KOPT-K1 (cell line): ENCODE measurements around the gene BIK.
"Not testable (repeated sequence)": the region's sequence is repeated elsewhere in the genome, so short reads cannot be mapped to it uniquely, and the experiment has no call there.

Experiments
- H3K27ac ChIP-seq: fragments of 200-600 bp; sonication (generic); 2 replicates; pipeline ENCODE4 v1.5.1; 2016; ENCODE audit warnings: antibody characterized with exemption, mild to moderate bottlenecking, low read depth, low read length; ENCODE audit not compliant: poor library complexity, severe bottlenecking
- H3K36me3 ChIP-seq: fragments of 200-600 bp; sonication (generic); 2 replicates; pipeline ENCODE4 v1.5.1; 2017; ENCODE audit warnings: antibody characterized with exemption, mild to moderate bottlenecking, low read length, moderate library complexity; ENCODE audit not compliant: insufficient read depth
- H3K9me3 ChIP-seq: fragments of 200-600 bp; sonication (generic); 2 replicates; pipeline ENCODE4 v1.5.1; 2017; ENCODE audit warnings: antibody characterized with exemption, low read length, mild to moderate bottlenecking; ENCODE audit not compliant: insufficient read depth, poor library complexity, severe bottlenecking

BIK gene

DNA sequence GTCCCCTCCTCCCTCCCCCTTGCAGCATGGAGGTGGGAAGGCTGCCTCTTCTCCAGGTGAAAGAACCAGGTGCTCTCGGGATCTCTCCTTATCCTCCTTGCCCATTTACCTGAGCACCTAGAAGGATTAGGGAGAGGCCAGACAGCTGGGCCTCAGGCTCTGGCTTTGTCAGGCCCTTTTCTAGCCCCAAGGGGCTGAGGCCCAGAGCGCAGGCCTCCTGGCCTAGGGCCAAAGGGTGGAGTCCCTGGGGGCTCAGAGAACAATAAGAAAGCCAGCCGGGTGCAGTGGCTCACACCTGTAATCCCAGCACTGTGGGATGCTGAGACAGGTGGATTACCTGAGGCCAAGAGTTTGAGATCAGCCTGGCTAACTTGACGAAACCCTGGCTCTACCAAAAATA is 16.0 kb upstream of the BIK start:
- H3K9me3 ChIP-seq, result peaks cover 12% of the 10 kb centered on the region
- H3K27ac ChIP-seq, result no peak overlapping the region
- no peaks in the 10 kb centered on the region for H3K36me3 ChIP-seq

DNA sequence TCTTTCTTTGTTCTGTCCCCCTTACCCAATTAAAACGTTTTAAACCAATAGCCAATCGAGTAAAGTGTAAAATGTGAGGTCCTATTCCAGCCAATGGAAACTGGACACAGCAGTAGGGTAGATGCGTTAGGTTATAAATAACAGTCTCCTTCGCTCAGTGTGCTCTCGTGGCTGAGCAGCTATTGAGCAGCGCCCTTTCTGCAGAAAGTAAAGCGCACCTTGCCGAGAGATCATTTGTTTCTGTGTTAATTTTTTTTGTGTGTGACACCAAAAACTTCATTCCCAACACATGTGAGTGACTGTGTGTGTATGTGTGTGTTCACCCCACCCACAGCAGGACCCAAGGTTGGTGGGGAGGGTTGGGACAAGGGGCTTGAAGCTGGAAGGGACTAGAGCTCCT is 14.1 kb upstream of the BIK start:
- H3K27ac ChIP-seq, result no peak overlapping the region
- peaks cover 12% of the 10 kb centered on the region for H3K9me3 ChIP-seq
- no peaks in the 10 kb centered on the region for H3K36me3 ChIP-seq

DNA sequence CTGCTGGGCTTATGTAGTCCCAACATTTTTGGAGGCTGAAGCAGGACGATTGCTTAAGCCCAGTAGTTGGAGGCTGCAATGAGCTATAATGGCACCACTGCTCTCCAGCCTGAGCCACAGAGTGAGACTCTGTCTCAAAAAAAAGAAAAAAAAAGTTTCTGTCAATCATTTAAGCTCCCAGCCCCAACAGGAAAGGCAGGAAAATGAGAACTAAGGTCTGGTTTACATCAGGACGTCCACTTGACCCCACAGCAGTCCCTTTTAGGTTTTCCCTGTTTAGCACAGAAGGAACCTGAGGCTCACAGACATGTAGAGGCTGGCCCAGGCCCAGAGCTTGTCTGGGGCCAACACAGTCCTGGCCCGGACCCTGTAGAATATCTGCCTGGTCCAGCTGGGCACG is 12.2 kb upstream of the BIK start:
- Histone ChIP-seq H3K9me3 (peaks cover 12% of the 10 kb centered on the region), H3K36me3 (no peaks in the 10 kb centered on the region), H3K27ac (no peak overlapping the region)

DNA sequence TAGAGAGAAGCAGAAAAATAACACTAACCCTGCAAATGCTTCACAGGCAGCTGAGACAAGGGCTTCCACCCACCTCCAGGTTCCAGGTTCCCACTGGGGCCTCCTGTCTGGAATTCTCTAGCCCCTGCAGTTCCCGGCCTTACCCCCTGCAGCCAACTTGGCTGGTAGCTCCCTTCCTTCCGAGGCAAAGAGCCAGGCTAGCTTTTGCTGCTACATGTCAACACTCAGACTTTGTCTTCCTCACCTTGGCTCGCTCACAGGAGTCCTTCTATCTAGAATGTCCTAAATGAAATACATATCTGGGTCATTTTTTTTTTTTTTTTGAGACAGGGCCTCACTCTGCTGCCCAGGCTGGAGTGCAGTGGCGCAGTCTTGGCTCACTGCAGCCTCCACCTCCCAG is 11.5 kb upstream of the BIK start:
- Histone ChIP-seq H3K36me3 (no peaks in the 10 kb centered on the region), H3K27ac (no peak overlapping the region), H3K9me3 (peaks cover 12% of the 10 kb centered on the region)

DNA sequence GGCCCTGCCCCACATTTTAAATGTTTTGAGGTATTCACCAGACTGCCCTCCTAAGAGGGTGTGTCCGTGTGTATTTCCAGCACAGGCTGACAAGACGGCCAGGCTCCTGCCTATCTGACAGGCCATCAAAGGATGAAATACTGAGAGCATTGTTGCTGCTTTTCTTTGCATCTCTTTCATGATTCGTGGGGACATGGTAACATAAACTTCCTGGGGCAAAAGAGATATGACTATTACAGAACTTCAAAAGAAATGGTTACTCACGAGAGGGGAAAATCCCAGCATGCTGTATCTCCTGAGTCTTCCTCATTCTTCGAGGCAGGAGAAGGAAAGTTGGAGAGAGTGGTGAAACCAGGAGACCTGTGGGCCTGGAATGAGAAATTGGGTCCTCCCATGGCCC is 10.3 kb upstream of the BIK start:
- Histone ChIP-seq H3K9me3 (peaks cover 12% of the 10 kb centered on the region), H3K36me3 (no peaks in the 10 kb centered on the region), H3K27ac (no peak overlapping the region)

DNA sequence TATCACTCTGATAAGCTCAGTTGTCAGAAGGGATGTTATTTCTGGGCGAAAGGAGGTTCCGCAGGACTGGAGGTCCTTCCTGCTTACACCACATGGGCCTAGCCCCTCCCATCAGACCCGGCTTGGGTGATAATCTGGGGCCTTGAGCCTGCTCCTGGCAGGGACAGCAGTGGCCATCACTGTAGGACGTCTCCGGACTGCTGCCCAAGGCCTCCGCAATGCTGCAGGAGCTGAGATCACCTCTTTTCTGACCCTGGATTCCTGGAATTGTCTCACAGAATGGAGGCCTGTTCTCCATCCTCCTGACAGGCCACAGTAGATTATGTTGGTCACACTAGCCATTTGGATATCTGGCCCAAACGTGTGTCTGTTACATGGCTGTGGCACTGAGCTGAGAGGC is 9.2 kb upstream of the BIK start:
- Histone ChIP-seq H3K27ac (peak overlapping the region; percentile 13), H3K9me3 (peaks cover 10% of the 10 kb centered on the region)

DNA sequence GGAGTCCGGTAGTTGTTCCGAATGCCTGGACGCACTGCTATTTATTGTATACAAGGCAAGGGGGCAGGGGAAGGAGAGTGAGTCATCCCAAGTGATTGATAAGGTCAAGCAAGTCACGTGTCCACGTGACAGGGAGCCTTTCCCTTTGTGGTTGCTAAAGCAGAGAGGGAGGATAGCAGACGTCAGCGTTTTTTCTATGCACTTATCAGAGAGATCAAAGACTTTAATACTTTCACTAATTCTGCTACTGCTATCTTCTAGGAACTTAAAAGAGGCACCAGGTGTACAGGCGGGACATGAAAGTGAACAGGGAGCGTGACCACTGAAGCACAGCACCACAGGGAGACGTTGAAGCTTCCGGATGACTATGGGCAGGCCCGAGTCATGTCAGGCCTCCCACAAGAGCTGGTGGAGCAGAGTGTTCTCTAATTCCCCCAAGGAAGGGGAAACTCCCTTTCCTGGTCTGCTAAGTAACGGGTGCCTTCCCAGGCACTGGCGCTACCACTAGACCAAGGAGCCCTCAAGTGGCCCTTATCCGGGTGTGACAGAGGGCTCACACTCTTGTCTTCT is 6.4 kb upstream of the BIK start:
- H3K27ac ChIP-seq, result peak overlapping the region; percentile 95
- H3K36me3 ChIP-seq, H3K9me3 ChIP-seq: not testable (repeated sequence)

More for the DNA sequence above, 9.2 kb upstream of the BIK start:
- H3K36me3 ChIP-seq, result no peaks in the 10 kb centered on the region

DNA sequence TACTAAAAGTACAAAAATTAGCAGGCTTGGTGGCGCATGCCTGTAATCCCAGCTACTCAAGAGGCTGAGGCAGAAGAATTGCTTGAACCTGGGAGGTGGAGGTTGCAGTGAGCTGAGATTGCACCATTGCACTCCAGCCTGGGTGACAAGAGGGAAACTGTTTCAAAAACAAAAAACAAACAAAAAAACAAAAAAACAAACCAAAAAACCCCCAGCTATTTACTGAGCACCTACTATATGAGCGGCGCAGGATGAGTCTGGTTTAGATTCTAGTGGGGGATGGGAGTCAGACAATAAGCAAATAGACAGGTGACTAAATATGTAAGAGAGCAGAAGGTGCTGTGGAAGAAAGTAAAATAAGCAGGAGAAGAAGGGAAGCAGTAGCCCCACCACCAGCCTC is 5.6 kb upstream of the BIK start:
- H3K27ac ChIP-seq, result peak overlapping the region; percentile 95
- not testable (repeated sequence) for H3K9me3 ChIP-seq

DNA sequence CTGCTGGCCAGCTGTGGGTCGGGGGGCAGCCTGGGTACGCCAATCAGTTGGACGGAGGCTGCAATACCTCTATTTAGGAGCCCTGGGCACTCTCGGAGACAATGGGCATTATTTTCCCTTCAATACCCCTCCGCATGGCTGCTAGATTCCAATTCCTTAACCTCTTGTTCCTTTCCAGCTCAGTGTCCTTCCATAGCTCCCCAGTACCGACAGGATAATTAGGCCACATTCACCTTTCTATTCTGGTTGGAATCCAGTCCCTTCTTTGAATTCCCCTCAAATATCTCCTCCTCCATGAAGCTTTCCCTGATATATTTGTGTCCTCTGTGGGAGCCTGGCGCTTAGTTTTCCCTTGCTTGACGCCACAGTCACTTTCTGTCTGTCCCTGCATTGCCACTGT is 4.2 kb upstream of the BIK start:
- no peaks in the 10 kb centered on the region for H3K36me3 ChIP-seq

More for the DNA sequence above, 5.6 kb upstream of the BIK start:
- not testable (repeated sequence) for H3K36me3 ChIP-seq

DNA sequence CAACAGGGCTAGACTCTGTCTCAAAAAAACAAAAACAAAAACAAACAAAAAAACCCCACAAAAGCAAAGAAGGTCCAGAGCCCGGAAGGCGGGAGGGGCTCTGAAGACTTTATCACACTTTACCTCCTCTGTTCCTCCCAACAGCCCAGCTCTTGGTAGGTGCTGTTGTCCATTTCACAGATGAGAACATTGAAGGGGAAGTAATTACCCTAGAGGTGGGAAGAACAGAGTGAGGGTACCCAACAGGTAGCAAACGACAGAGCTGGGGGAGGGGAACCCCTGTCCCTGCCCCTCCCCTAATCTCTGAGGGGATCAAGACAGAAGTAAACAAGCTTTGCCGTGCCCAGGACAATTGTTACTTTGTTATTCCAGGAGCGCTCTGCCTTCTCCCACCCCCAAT is 1.0 kb upstream of the BIK start:
- no peak overlapping the region for H3K27ac ChIP-seq
- no peaks in the 10 kb centered on the region for H3K36me3 ChIP-seq
- H3K9me3 ChIP-seq, result no peaks in the 10 kb centered on the region

More for the DNA sequence above, 4.2 kb upstream of the BIK start:
- no peaks in the 10 kb centered on the region for H3K9me3 ChIP-seq
- peak overlapping the region; percentile 32 for H3K27ac ChIP-seq

DNA sequence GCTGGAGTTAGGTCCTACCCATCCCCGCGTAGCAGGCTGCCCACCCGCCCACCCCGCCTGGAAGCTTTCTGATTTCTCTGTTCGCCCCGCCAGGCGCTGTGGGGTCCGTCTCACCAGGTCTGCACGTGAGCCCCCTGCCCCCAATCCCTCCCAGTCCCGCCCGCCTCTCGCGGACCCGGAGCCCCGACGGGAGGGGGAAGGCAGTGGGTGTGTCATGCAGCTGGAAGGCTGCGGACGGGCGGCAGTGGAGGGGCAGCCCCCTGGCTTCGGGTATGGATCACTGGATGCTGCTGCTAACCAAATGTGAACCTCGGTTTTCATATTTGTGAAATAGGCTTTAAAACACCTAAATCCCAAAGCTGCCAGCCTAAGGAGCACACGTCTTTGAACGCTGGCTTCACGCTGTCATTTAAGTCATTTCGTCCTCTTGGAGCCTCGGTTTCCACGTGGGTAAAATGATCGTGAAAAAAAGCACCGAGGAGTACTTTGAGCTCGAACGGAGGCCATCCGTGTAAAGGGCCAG is 568 bp upstream of the BIK start:
- H3K27ac ChIP-seq, result peak overlapping the region; percentile 29
- no peaks in the 10 kb centered on the region for H3K9me3 ChIP-seq
- H3K36me3 ChIP-seq, result no peaks in the 10 kb centered on the region

DNA sequence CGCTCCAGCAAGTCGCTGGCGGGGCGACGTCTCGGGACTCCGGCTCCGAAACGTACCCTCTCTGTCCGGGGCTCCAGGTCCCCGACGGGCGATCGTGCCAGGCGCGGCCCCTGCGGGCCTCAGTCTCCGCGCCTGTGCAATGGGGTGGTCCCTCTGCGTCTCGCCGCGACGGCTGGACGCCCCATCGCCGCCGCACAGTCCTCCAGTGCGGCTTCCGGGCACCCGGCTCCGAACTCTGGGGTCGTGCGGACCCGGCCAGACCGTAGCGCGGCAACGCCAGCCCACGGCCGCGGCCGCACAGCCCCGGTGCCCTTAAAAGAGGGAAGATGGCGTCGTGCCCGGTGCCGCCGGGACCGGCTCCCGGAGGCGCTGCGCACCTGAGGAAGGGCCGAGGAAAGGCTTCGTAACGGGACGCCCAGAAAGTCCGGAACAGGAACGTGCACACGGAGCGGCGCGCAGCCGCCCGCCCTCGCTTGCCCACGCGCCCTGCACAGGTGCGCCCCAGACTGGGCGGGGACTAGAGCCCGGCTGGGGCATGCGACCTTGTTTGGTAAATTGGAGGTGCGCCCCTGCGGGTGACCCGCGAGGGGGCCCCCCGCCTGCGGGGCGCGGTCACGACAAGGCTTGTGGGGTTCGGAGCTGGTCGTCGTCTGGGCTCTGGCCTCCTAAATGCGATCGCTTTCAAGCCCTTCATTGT is 525 bp downstream of the BIK start:
- H3K9me3 ChIP-seq, result no peaks in the 10 kb centered on the region
- no peaks in the 10 kb centered on the region for H3K36me3 ChIP-seq
- H3K27ac ChIP-seq, result peak overlapping the region; percentile 72

DNA sequence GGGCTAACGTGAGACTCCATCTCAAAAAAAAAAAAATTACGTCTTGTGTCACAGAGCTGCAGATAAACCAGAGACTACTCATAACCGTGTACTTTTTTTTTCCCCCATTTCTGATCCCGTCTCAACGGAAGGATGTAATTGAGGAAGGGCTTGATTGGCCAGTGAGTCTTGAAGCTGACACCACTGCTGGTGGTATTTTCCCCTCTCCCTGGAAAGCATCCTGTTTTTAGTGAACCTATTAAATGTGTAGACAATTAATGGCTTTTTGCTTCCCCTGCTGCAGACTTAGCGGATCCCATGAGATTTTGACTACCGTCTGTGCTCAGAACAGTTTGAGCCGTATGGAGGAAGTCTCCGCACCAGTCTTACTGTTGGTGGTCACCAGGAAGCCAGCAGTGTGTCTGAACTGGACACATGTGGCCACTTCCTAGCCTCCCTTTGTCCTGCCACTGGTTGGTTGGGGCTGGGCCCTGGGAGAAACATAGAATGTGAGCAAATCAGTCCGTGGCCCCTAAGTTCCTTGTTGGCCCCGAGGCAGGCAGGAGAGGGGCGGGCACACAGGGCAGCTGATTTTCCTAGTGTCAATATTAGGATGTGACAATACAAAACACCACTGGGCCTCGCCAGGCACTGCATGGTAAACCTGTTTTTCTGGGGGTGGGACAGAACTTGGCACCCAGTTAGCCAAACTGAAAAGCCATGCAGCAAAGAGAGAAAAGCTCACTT is 3.1 kb downstream of the BIK start:
- H3K36me3 ChIP-seq, result no peaks in the 10 kb centered on the region; the same call in 1 of the 2 replicates
- no peaks in the 10 kb centered on the region for H3K9me3 ChIP-seq
- H3K27ac ChIP-seq, result no peak overlapping the region

DNA sequence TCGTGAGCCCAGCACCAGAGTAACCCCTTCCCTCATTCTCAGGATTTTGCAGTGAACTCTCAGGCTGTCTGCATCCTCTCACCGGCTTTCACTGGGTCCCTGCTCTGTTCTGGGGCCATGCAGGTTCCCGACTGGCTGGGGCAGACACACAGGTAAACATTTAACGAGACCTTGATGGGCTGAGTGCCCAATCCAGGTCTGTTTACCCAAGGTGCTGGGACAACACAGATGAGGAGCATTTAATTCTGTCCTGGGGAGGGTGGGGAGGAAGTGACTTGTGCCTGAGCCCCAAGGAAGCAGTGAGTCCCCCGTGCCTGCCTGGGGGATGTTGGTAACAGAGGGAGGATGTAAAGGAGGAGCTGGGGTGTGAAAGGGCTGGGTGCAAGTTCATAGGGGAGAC is 4.4 kb downstream of the BIK start:
- H3K27ac ChIP-seq, result no peak overlapping the region
- H3K36me3 ChIP-seq, result no peaks in the 10 kb centered on the region; the same call in 1 of the 2 replicates
- no peaks in the 10 kb centered on the region for H3K9me3 ChIP-seq

DNA sequence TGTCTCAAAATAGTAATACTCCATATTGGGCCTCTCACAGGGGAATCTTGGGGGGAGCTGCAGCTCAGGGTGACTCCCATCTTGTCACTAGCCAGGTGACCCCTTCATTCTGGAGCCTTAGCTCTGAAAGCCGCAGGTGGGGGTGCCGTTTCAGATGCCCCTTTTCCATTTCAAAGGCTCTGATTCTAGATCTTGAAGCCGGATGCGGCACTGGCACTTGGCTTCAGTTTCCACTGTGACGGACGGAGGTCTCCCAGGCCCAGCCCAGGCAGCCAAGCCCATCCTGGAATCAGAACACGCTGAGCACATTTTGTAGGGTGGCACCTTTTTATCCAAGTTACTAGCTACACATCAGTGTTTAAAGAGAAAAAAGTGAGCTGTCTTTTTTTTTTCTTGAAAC is 6.4 kb downstream of the BIK start:
- no peaks in the 10 kb centered on the region; the same call in 1 of the 2 replicates for H3K36me3 ChIP-seq
- H3K27ac ChIP-seq, result no peak overlapping the region
- H3K9me3 ChIP-seq, result no peaks in the 10 kb centered on the region
